ENCODE measurements around the gene KRTAP5-3.
A peak's percentile ranks its signal among the peaks of the same experiment; 100 is the strongest.
"Not testable (repeated sequence)": the region's sequence is repeated elsewhere in the genome, so short reads cannot be mapped to it uniquely, and the experiment has no call there.

The KRTAP5-3 gene

DNA sequence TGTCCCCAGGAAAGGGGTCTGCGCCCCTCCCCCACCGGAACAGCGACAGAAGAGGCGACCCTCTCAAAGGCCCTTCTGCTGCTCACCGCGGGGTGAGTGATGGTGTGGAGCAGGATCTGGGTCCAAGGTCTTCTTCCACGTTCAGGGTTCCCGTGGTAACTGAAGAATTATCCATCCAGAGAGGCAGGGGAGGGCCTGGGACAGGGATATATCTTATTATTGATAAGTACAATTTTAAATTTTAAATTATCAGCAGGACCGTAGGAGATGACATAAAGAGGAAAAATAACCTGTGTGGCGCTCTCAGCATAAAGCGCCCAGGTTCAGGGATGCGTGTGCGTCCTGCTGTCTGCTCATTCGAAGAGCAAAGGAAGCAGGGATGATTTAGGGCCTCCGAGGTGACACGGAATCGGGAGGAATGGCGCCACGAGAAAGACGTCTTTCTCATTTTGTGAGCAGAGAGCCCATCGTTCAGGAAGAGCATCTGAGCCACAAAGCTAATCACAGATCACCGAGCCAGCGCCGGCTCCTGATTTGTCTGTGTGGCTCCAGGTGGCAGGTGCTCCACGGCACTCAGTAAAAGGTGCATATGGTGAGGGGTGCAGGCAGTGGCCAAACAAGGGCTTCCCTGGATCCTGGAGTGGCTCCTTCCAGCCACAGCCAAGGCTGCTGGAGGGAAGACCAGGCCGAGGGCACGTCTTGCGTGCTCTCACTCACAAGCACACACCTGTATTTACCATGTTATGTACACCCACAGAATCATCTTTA, 40.6 kb upstream of the KRTAP5-3 start:
- peaks cover 0 to 21% (median 19%) of the 10 kb centered on the region in 4 experiments for H3K4me1 ChIP-seq (ENCODE audit: control extremely low read depth in 1 of 4, control insufficient read depth in 4 of 4, insufficient read depth in 4 of 4, low read length in 3 of 4)
- DNase-seq = no peak
- no peaks in the 10 kb centered on the region for H3K9me3 ChIP-seq (ENCODE audit: control extremely low read depth in 1 of 5, control insufficient read depth in 4 of 5, insufficient read depth in 2 of 5, low read depth in 1 of 5, low read length in 4 of 5)
- POLR2A ChIA-PET = no interaction called here
- H3K27ac ChIP-seq (ENCODE audit: insufficient read depth in 1 of 2, low read depth in 1 of 2, low read length in 2 of 2, poor library complexity in 1 of 2, severe bottlenecking in 2 of 2) = no peak overlapping the region
- no peaks in the 10 kb centered on the region for H3K36me3 ChIP-seq (ENCODE audit: control insufficient read depth in 4 of 4, insufficient read depth in 4 of 4, low read length in 3 of 4)
- 95% methylated on average over 21 of the region's 28 CpGs for WGBS (ENCODE audit: insufficient coverage)
- peaks cover 0 to 3% (median 0%) of the 10 kb centered on the region in 5 experiments for H3K27me3 ChIP-seq (replicated peaks in 2 of 5; ENCODE audit: control insufficient read depth in 4 of 5, insufficient read depth in 5 of 5, low read length in 4 of 5)
- H3K4me3 ChIP-seq (ENCODE audit: control insufficient read depth in 1 of 7, extremely low read depth in 1 of 7, insufficient read depth in 4 of 7, low read depth in 2 of 7, low read length in 6 of 7) = no peak overlapping the region
- CTCF ChIA-PET = interaction anchor here (0.8 to 8.2 kb wide), 4 partner anchors 8 to 44 kb away, joined by 3 to 127 read pairs (median 26); no protein-coding TSS in a partner anchor

DNA sequence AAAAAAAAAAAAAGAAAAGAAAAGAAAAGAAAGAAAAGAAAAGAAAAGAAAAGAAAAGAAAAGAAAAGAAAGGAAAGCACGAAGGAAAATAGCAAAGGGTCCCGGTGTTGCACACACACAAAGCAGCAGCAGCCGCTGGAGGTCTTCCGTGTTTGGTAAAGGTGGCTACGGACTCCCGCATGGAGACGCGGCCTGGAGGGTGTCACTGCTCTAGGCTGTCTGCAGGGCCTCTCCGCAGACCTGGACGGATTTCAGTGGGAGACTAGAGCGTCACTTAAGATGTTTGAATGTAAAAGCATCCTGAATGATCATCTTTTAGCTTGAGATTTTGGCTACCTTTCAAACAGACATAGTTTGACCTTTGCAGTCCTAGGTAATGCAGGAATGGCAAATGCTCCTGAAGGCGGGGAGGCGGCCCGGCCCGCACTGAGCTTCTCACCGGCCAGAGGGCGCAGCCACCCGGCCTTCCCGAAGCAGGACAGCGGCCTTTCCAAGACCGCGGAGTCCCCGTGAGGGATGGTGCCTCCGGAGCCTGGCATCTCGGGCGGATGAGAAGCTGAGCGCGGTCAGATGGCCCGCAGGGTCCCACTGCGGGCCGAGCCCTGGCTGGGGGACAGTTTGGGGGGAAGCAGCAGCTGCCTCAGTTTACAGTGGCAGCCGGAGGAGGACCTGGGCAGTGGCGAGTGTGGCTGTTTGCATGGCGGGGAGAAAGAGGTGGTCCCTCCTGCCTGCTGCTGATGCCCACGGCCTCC, 39.8 kb upstream of the KRTAP5-3 start:
- DNase-seq = no peak
- Histone ChIP-seq H3K36me3 (ENCODE audit: control insufficient read depth in 4 of 4, insufficient read depth in 4 of 4, low read length in 3 of 4) (no peaks in the 10 kb centered on the region), H3K27me3 (replicated peaks in 2 of 5; ENCODE audit: control insufficient read depth in 4 of 5, insufficient read depth in 5 of 5, low read length in 4 of 5) (peaks cover 0 to 3% (median 0%) of the 10 kb centered on the region in 5 experiments), H3K9me3 (ENCODE audit: control extremely low read depth in 1 of 5, control insufficient read depth in 4 of 5, insufficient read depth in 2 of 5, low read depth in 1 of 5, low read length in 4 of 5) (no peaks in the 10 kb centered on the region), H3K4me1 (ENCODE audit: control extremely low read depth in 1 of 4, control insufficient read depth in 4 of 4, insufficient read depth in 4 of 4, low read length in 3 of 4) (peaks cover 0 to 13% (median 12%) of the 10 kb centered on the region in 4 experiments), H3K4me3 (ENCODE audit: control insufficient read depth in 1 of 7, extremely low read depth in 1 of 7, insufficient read depth in 4 of 7, low read depth in 2 of 7, low read length in 6 of 7) (no peak overlapping the region), H3K27ac (ENCODE audit: insufficient read depth in 1 of 2, low read depth in 1 of 2, low read length in 2 of 2, poor library complexity in 1 of 2, severe bottlenecking in 2 of 2) (no peak overlapping the region)
- 98% methylated on average over 28 of the region's 35 CpGs for WGBS (ENCODE audit: insufficient coverage)
- CTCF ChIA-PET = interaction anchor here (0.8 to 8.2 kb wide), 3 partner anchors 8 to 45 kb away, joined by 3 to 127 read pairs (median 8); no protein-coding TSS in a partner anchor
- POLR2A ChIA-PET = no interaction called here

DNA sequence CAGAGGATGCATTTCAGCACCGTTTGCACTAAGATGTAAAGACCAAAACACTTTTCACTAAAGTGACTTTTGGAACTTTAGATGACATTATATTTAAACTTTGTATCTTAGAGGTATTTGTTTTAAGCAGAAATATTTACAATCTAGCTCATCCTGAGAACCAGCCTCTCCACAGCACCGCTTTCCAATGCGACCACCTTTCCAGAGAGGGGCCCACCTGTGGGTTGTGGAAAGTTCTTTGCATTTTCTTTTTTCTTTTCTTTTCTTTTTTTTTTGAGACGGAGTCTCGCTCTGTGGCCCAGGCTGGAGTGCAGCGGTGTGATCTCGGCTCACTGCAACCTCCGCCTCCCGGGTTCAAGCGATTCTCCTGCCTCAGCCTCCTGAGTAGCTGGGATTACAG, 38.3 kb upstream of the KRTAP5-3 start:
- POLR2A ChIA-PET; H3K9me3 ChIP-seq (ENCODE audit: control extremely low read depth in 1 of 5, control insufficient read depth in 4 of 5, insufficient read depth in 2 of 5, low read depth in 1 of 5, low read length in 4 of 5); H3K27ac ChIP-seq (ENCODE audit: insufficient read depth in 1 of 2, low read depth in 1 of 2, low read length in 2 of 2, poor library complexity in 1 of 2, severe bottlenecking in 2 of 2); H3K27me3 ChIP-seq (replicated peaks in 2 of 5; ENCODE audit: control insufficient read depth in 4 of 5, insufficient read depth in 5 of 5, low read length in 4 of 5); H3K36me3 ChIP-seq (ENCODE audit: control insufficient read depth in 4 of 4, insufficient read depth in 4 of 4, low read length in 3 of 4); DNase-seq; H3K4me1 ChIP-seq (ENCODE audit: control extremely low read depth in 1 of 4, control insufficient read depth in 4 of 4, insufficient read depth in 4 of 4, low read length in 3 of 4); H3K4me3 ChIP-seq (ENCODE audit: control insufficient read depth in 1 of 7, extremely low read depth in 1 of 7, insufficient read depth in 4 of 7, low read depth in 2 of 7, low read length in 6 of 7): not testable (repeated sequence)
- WGBS (ENCODE audit: insufficient coverage) = 100% methylated on average over 5 of the region's 10 CpGs
- CTCF ChIA-PET = interaction anchor here (0.6 to 2.3 kb wide), 9 partner anchors 8 to 506 kb away, joined by 3 to 12 read pairs (median 4); no protein-coding TSS in a partner anchor

DNA sequence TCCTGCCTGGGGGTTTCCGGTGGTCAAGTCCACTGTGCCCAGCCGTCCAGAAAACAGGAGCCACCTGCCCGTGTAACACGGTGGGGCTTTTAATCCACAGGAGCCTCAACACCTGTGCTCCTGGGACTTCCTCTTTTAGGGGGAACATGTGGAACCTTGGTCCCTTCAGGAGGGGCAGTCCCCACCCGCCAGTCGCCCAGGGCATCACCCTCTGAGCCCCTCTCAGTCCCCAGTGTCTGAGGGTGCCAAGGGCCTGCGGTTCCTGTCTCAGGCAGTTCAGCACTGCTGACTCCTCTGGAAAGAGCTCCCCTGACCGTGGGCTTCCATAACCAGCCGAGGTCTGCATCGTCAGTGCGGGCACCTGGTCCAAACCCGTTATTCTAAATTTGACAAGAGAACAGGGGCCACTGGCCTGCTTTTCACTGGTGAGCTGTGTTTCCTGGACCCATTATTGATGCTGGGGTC, 37.1 kb upstream of the KRTAP5-3 start:
- POLR2A ChIA-PET = no interaction called here
- H3K9me3 ChIP-seq (ENCODE audit: control extremely low read depth in 1 of 5, control insufficient read depth in 4 of 5, insufficient read depth in 2 of 5, low read depth in 1 of 5, low read length in 4 of 5) = no peaks in the 10 kb centered on the region
- H3K27ac ChIP-seq (ENCODE audit: insufficient read depth in 1 of 2, low read depth in 1 of 2, low read length in 2 of 2, poor library complexity in 1 of 2, severe bottlenecking in 2 of 2) = no peak overlapping the region
- 48% methylated on average over 12 of the region's 12 CpGs for WGBS (ENCODE audit: insufficient coverage)
- H3K36me3 ChIP-seq (ENCODE audit: control insufficient read depth in 4 of 4, insufficient read depth in 4 of 4, low read length in 3 of 4) = no peaks in the 10 kb centered on the region
- H3K4me1 ChIP-seq (ENCODE audit: control extremely low read depth in 1 of 4, control insufficient read depth in 4 of 4, insufficient read depth in 4 of 4, low read length in 3 of 4) = peaks cover 0 to 8% (median 6%) of the 10 kb centered on the region in 4 experiments
- peak in 1 of 3 donors; percentile 27 for DNase-seq
- peaks cover 0 to 4% (median 2%) of the 10 kb centered on the region in 5 experiments for H3K27me3 ChIP-seq (replicated peaks in 2 of 5; ENCODE audit: control insufficient read depth in 4 of 5, insufficient read depth in 5 of 5, low read length in 4 of 5)
- CTCF ChIA-PET = interaction anchor here (0.7 to 1.7 kb wide), 7 partner anchors 14 to 511 kb away, joined by 3 to 12 read pairs (median 3); no protein-coding TSS in a partner anchor
- no peak overlapping the region for H3K4me3 ChIP-seq (ENCODE audit: control insufficient read depth in 1 of 7, extremely low read depth in 1 of 7, insufficient read depth in 4 of 7, low read depth in 2 of 7, low read length in 6 of 7)

DNA sequence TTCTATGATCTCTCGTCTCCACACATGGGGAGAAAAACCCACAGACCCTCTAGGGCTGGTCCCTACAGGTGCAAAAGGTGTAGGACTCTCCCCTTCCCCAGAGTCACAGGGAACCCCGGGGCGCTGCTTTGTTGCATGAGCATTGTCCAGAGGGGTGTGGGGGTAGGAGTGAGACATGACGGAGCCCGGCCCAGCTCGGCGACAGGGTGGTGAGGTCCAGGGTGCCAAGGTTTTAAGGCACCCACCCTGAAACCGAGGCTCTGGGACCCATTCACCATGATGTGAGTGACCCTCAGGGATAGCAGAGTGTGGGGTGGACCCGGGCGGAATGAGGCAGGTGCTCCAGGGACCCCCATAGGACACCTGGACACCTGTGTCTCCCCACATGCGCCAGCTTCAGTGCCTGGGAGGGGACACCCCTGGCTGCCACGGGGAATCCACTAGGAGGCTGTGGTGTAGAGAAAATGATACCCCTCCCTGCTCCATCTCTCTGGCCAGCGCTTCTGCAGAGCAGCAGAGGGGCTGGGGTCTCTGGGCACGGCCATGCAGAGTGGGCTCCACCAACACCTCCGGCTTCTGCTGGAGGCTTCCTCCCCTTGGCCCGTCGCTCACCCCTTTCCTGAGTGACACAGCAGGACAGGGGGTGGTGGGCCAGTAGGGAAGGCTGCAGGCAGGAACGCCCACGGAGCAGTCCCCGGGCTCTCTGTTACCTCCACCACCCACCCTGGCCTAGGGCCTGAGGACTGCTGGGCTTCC, 36.5 kb upstream of the KRTAP5-3 start:
- no peaks in the 10 kb centered on the region for H3K9me3 ChIP-seq (ENCODE audit: control extremely low read depth in 1 of 5, control insufficient read depth in 4 of 5, insufficient read depth in 2 of 5, low read depth in 1 of 5, low read length in 4 of 5)
- WGBS (ENCODE audit: insufficient coverage) = 55% methylated on average over 12 of the region's 20 CpGs
- DNase-seq = no peak
- peaks cover 0 to 7% (median 3%) of the 10 kb centered on the region in 5 experiments for H3K27me3 ChIP-seq (replicated peaks in 2 of 5; ENCODE audit: control insufficient read depth in 4 of 5, insufficient read depth in 5 of 5, low read length in 4 of 5)
- no peaks in the 10 kb centered on the region for H3K36me3 ChIP-seq (ENCODE audit: control insufficient read depth in 4 of 4, insufficient read depth in 4 of 4, low read length in 3 of 4)
- H3K4me1 ChIP-seq (ENCODE audit: control extremely low read depth in 1 of 4, control insufficient read depth in 4 of 4, insufficient read depth in 4 of 4, low read length in 3 of 4) = peaks cover 0 to 8% (median 6%) of the 10 kb centered on the region in 4 experiments
- ChIA-PET CTCF (interaction anchor here (0.7 to 1.8 kb wide), 6 partner anchors 13 to 512 kb away, joined by 3 to 12 read pairs (median 4); no protein-coding TSS in a partner anchor), POLR2A (no interaction called here)
- H3K27ac ChIP-seq (ENCODE audit: insufficient read depth in 1 of 2, low read depth in 1 of 2, low read length in 2 of 2, poor library complexity in 1 of 2, severe bottlenecking in 2 of 2) = no peak overlapping the region
- H3K4me3 ChIP-seq (ENCODE audit: control insufficient read depth in 1 of 7, extremely low read depth in 1 of 7, insufficient read depth in 4 of 7, low read depth in 2 of 7, low read length in 6 of 7) = no peak overlapping the region

DNA sequence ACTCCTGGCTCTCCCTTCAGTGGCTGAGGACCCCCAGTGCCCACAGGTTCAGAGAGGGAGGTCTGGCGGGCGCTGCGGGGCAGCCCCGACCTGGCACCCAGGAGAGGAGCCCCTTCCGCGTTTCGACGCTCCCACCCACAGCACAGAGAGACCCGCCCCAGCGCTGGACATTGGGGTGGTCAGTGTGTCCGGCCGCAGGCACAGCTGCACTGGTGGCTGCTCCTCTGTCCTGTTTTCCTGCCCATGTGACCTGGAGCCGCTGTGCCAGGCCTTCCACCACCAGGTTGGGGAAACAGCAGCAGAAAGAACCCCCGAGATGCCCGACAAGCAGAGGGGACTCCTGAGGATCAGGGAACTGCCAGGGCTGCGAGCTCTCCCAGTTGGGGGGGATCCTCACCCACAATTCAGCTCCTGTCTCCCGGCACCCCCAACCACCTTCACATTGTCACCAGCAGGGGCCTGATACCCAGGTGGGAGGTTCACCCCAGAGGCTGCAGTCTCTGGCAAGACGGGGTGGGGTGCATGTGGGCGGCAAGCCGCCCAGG, 35.0 kb upstream of the KRTAP5-3 start:
- no peak for DNase-seq
- no peaks in the 10 kb centered on the region for H3K9me3 ChIP-seq (ENCODE audit: control extremely low read depth in 1 of 5, control insufficient read depth in 4 of 5, insufficient read depth in 2 of 5, low read depth in 1 of 5, low read length in 4 of 5)
- no peak overlapping the region for H3K27ac ChIP-seq (ENCODE audit: insufficient read depth in 1 of 2, low read depth in 1 of 2, low read length in 2 of 2, poor library complexity in 1 of 2, severe bottlenecking in 2 of 2)
- ChIA-PET POLR2A (no interaction called here), CTCF (interaction anchor here (1.0 to 7.1 kb wide), 6 partner anchors 9 to 358 kb away, joined by 3 to 45 read pairs (median 4); partner anchors contain the start of gene H19)
- 96% methylated on average over 17 of the region's 20 CpGs for WGBS (ENCODE audit: insufficient coverage)
- no peaks in the 10 kb centered on the region for H3K36me3 ChIP-seq (ENCODE audit: control insufficient read depth in 4 of 4, insufficient read depth in 4 of 4, low read length in 3 of 4)
- peaks cover 0 to 11% (median 7%) of the 10 kb centered on the region in 4 experiments for H3K4me1 ChIP-seq (ENCODE audit: control extremely low read depth in 1 of 4, control insufficient read depth in 4 of 4, insufficient read depth in 4 of 4, low read length in 3 of 4)
- H3K27me3 ChIP-seq (replicated peaks in 2 of 5; ENCODE audit: control insufficient read depth in 4 of 5, insufficient read depth in 5 of 5, low read length in 4 of 5) = peaks cover 0 to 13% (median 4%) of the 10 kb centered on the region in 5 experiments
- no peak overlapping the region for H3K4me3 ChIP-seq (ENCODE audit: control insufficient read depth in 1 of 7, extremely low read depth in 1 of 7, insufficient read depth in 4 of 7, low read depth in 2 of 7, low read length in 6 of 7)

Measured in common myeloid progenitor, CD34-positive (primary cell).